Astrocyte (in vitro differentiated cells and primary cell): ENCODE measurements around the gene PVALB. TPM values are rescaled to one million over a fixed set of nuclear protein-coding genes. Genes with fewer than 3 reads are reported as not detected.

Experiments
- DNase-seq: peaks from one replicate; pipeline ENCODE4 v3.0.0-alpha.2; 2010; ENCODE audit warnings: low read depth
- FAIRE-seq: peaks from 2 replicates; lab custom pipeline; 2011; peaks lifted over from hg19 to GRCh38; lab: Jason Lieb, UNC
- H2AFZ ChIP-seq: 2 replicates; pipeline ENCODE4 v1.6.0; 2012; ENCODE audit warnings: low read depth, low read length, inconsistent platforms
- H3K27ac ChIP-seq: 2 replicates; pipeline ENCODE4 v1.5.1; 2011; ENCODE audit warnings: low read depth, low read length, inconsistent platforms
- H3K27me3 ChIP-seq: 2 replicates; pipeline ENCODE4 v1.6.0; 2011; ENCODE audit warnings: low read length, inconsistent platforms; ENCODE audit not compliant: insufficient read depth
- H3K36me3 ChIP-seq: 2 replicates; pipeline ENCODE4 v1.5.1; 2011; ENCODE audit warnings: low read length, inconsistent platforms; ENCODE audit not compliant: insufficient read depth
- H3K4me1 ChIP-seq: 2 replicates; pipeline ENCODE4 v1.5.1; 2011; ENCODE audit warnings: low read length, inconsistent platforms; ENCODE audit not compliant: insufficient read depth
- H3K4me2 ChIP-seq: 2 replicates; pipeline ENCODE4 v1.6.0; 2012; ENCODE audit warnings: low read length, inconsistent platforms
- H3K4me3 ChIP-seq: 2 replicates; pipeline ENCODE4 v1.5.1; 2011; ENCODE audit warnings: low read depth, mild to moderate bottlenecking, low read length, inconsistent platforms; ENCODE audit not compliant: insufficient read depth
- H3K79me2 ChIP-seq: 2 replicates; pipeline ENCODE4 v1.6.0; 2012; ENCODE audit warnings: mild to moderate bottlenecking, low read length, inconsistent platforms; ENCODE audit not compliant: insufficient read depth
- H3K9ac ChIP-seq: 2 replicates; pipeline ENCODE4 v1.6.0; 2012; ENCODE audit warnings: mild to moderate bottlenecking, low read length, inconsistent platforms
- H3K9me3 ChIP-seq: 2 replicates; pipeline ENCODE4 v1.5.1; 2012; ENCODE audit warnings: low read depth, mild to moderate bottlenecking, low read length, inconsistent platforms; ENCODE audit not compliant: insufficient read depth
- H4K20me1 ChIP-seq: 2 replicates; pipeline ENCODE4 v1.6.0; 2012; ENCODE audit warnings: low read length, inconsistent platforms; ENCODE audit not compliant: insufficient read depth
- H3K27ac Mint-ChIP-seq: one replicate; pipeline ENCODE4 v1.8.0; 2021; ENCODE audit warnings: mild to moderate bottlenecking, mixed read lengths; ENCODE audit not compliant: unreplicated experiment
- H3K27me3 Mint-ChIP-seq: one replicate; pipeline ENCODE4 v1.8.0; 2021; ENCODE audit warnings: low read depth, mixed read lengths; ENCODE audit not compliant: unreplicated experiment
- H3K36me3 Mint-ChIP-seq: one replicate; pipeline ENCODE4 v1.8.0; 2021; ENCODE audit warnings: low read depth, mixed read lengths; ENCODE audit not compliant: unreplicated experiment
- H3K4me1 Mint-ChIP-seq: one replicate; pipeline ENCODE4 v1.8.0; 2021; ENCODE audit warnings: low read depth, mixed read lengths; ENCODE audit not compliant: unreplicated experiment
- H3K4me3 Mint-ChIP-seq: one replicate; pipeline ENCODE4 v1.8.0; 2021; ENCODE audit warnings: mild to moderate bottlenecking, moderate library complexity, mixed read lengths; ENCODE audit not compliant: unreplicated experiment
- H3K9me3 Mint-ChIP-seq: one replicate; pipeline ENCODE4 v1.8.0; 2021; ENCODE audit warnings: mild to moderate bottlenecking, mixed read lengths; ENCODE audit not compliant: unreplicated experiment
- EZH2 ChIP-seq: IDR thresholded peaks from 2 replicates; pipeline ENCODE4 v1.6.1; 2012; ENCODE audit warnings: mild to moderate bottlenecking, low read length, inconsistent platforms; ENCODE audit not compliant: insufficient read depth
- total RNA-seq: library from RNA; stranded (reverse); gene quantifications from 2 replicates; pipeline ENCODE4 v1.2.1, GENCODE V29; 2021
- TF ChIP-seq, protein P1 (sequence below): IDR thresholded peaks from 2 replicates; pipeline ENCODE4 v1.5.1; 2011; ENCODE audit warnings: low read depth, mild to moderate bottlenecking, inconsistent platforms, low read length, moderate library complexity; ENCODE audit not compliant: insufficient read depth

Gene PVALB
- total RNA-seq, 1 donor from 2014 or later, result not detected

DNA sequence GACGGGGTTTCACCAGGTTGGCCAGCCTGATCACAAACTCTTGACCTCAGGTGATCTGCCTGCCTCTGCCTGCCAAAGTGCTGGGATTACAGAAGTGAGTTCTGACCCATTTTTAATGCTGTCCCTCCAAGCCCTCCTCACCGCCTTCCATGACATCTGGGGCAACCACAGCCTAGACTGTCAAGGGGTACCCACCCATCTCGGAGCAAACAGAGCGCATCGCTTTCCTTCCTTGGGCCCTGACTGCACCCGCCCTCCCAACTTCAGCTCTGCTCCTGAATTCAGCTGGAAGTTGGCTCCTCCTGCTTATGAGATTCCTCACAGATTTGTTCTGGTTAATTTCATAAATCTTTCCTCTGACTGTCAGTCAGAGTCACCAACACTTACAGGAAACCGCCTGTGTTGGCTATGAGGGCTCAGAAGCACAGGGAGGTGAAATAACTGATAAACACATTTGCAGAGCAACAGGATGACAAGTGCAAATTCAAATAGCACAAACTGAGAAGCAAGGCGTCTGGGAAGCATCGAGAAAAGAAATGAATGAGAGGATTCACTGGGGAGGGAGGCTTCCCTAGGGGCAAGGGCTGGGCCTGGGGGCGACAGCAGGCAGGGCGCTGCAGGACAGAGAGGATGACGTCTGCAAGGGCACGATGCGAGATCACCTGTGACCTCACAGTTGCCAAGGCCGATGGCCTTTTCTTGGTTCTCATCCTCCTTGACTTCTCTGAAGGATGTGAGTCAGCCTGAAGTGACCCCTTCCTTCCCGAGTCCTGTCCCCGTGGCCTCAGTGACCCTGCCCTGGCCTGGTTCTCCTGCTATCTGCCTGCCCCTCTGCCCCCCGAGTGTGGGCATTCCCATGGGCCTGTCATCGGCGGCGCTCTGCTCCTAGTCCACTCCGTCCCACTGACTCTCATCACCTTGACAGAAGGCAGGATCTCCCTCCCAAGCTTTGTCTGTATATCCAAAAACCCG is 47.0 kb downstream of the PVALB start:
- H3K4me3 ChIP-seq, result no peak overlapping the region
- peaks cover 3% of the 10 kb centered on the region for H3K27me3 Mint-ChIP-seq
- no peaks in the 10 kb centered on the region for H3K27me3 ChIP-seq
- H3K9ac ChIP-seq, result no peak overlapping the region
- no peaks in the 10 kb centered on the region for H3K9me3 Mint-ChIP-seq
- H3K27ac ChIP-seq, result no peak overlapping the region
- FAIRE-seq, result no peak
- no peak overlapping the region for H3K4me3 Mint-ChIP-seq
- peaks cover 5% of the 10 kb centered on the region for H3K36me3 ChIP-seq
- H3K4me2 ChIP-seq, result no peak overlapping the region
- TF ChIP-seq, protein P1, sequence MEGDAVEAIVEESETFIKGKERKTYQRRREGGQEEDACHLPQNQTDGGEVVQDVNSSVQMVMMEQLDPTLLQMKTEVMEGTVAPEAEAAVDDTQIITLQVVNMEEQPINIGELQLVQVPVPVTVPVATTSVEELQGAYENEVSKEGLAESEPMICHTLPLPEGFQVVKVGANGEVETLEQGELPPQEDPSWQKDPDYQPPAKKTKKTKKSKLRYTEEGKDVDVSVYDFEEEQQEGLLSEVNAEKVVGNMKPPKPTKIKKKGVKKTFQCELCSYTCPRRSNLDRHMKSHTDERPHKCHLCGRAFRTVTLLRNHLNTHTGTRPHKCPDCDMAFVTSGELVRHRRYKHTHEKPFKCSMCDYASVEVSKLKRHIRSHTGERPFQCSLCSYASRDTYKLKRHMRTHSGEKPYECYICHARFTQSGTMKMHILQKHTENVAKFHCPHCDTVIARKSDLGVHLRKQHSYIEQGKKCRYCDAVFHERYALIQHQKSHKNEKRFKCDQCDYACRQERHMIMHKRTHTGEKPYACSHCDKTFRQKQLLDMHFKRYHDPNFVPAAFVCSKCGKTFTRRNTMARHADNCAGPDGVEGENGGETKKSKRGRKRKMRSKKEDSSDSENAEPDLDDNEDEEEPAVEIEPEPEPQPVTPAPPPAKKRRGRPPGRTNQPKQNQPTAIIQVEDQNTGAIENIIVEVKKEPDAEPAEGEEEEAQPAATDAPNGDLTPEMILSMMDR, result no peak
- TF ChIP-seq EZH2, result no peak
- no peak for DNase-seq
- H2AFZ ChIP-seq, result no peak overlapping the region
- peaks cover 21% of the 10 kb centered on the region for H4K20me1 ChIP-seq
- H3K4me1 ChIP-seq, result peaks cover under 1% of the 10 kb centered on the region
- H3K4me1 Mint-ChIP-seq, result peaks cover 6% of the 10 kb centered on the region
- H3K9me3 ChIP-seq, result no peaks in the 10 kb centered on the region
- H3K27ac Mint-ChIP-seq, result no peak overlapping the region
- H3K79me2 ChIP-seq, result no peaks in the 10 kb centered on the region
- peaks cover 19% of the 10 kb centered on the region for H3K36me3 Mint-ChIP-seq

DNA sequence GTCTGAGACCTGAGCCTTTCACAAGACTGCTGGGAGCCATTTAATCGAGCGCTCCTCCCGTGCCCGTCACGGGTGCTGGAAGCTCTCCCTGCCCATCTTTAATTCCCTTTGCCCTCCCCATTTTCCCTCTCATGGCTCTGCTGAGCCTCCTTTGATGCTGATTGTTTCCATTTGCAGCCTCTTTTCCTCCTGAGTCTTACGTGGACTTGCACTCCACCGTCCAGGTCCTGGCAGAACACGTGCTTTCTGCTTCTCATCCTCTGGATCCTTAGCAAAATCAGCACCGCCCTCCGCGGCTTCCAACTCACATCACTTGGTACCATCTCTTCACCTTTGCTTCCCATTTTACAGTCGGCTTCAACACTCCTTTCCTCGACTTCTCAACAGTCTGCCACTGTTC is 48.2 kb downstream of the PVALB start:
- no peak overlapping the region for H3K9ac ChIP-seq
- H3K27me3 ChIP-seq, result no peaks in the 10 kb centered on the region
- DNase-seq, result no peak
- FAIRE-seq, result no peak
- H3K36me3 Mint-ChIP-seq, result peaks cover 21% of the 10 kb centered on the region
- no peak overlapping the region for H3K4me2 ChIP-seq
- H3K4me3 ChIP-seq, result no peak overlapping the region
- H3K79me2 ChIP-seq, result no peaks in the 10 kb centered on the region
- peaks cover 6% of the 10 kb centered on the region for H3K4me1 Mint-ChIP-seq
- peaks cover 3% of the 10 kb centered on the region for H3K27me3 Mint-ChIP-seq
- H3K9me3 Mint-ChIP-seq, result no peaks in the 10 kb centered on the region
- H3K9me3 ChIP-seq, result no peaks in the 10 kb centered on the region
- H3K36me3 ChIP-seq, result peaks cover 5% of the 10 kb centered on the region
- no peak overlapping the region for H3K27ac ChIP-seq
- no peaks in the 10 kb centered on the region for H3K4me1 ChIP-seq
- H4K20me1 ChIP-seq, result peaks cover 20% of the 10 kb centered on the region
- no peak overlapping the region for H2AFZ ChIP-seq
- no peak overlapping the region for H3K4me3 Mint-ChIP-seq
- no peak for TF ChIP-seq EZH2
- TF ChIP-seq, protein P1, result no peak
- no peak overlapping the region for H3K27ac Mint-ChIP-seq

DNA sequence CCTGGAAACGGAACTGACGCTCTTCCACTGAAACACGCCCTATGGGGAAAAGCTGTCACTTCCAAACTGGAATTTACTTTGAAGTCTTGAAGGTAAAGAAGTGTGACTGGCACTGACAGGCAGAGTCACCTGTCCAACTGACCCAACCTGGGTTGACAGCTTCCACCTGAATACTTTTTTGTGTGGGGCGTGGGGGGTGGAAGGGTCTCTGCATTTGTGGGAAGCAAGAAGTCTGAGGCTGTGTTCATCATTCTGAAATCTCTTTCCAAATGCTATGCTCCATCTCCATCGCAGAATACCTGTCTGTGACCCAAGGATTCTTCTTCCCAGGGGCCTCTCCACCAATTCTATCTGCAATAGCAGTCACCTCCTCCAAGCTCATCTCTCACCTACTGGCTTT is 48.7 kb downstream of the PVALB start:
- no peak overlapping the region for H3K27ac ChIP-seq
- Mint-ChIP-seq H3K9me3 (no peaks in the 10 kb centered on the region), H3K27me3 (peaks cover 3% of the 10 kb centered on the region), H3K4me1 (peaks cover 6% of the 10 kb centered on the region), H3K4me3 (no peak overlapping the region), H3K36me3 (peaks cover 21% of the 10 kb centered on the region), H3K27ac (no peak overlapping the region)
- no peak overlapping the region for H3K4me3 ChIP-seq
- FAIRE-seq (no peak), DNase-seq (no peak)
- TF ChIP-seq, protein P1, result no peak
- no peak for TF ChIP-seq EZH2
- H3K79me2 ChIP-seq, result no peaks in the 10 kb centered on the region
- no peak overlapping the region for H3K9ac ChIP-seq
- H3K4me2 ChIP-seq, result no peak overlapping the region
- H4K20me1 ChIP-seq, result peaks cover 18% of the 10 kb centered on the region
- H3K36me3 ChIP-seq, result peaks cover 5% of the 10 kb centered on the region
- no peaks in the 10 kb centered on the region for H3K27me3 ChIP-seq
- no peaks in the 10 kb centered on the region for H3K9me3 ChIP-seq
- H3K4me1 ChIP-seq, result no peaks in the 10 kb centered on the region
- H2AFZ ChIP-seq, result no peak overlapping the region
